TTC549 (cell line): ENCODE data around the gene C5orf15.
"Not testable (repeated sequence)": the region's sequence is repeated elsewhere in the genome, so short reads cannot be mapped to it uniquely, and the experiment has no call there.

Source experiments
- FAIRE-seq: peaks from 2 replicates; lab custom pipeline; 2012; peaks lifted over from hg19 to GRCh38; lab: Jason Lieb, UNC

C5orf15 gene

DNA sequence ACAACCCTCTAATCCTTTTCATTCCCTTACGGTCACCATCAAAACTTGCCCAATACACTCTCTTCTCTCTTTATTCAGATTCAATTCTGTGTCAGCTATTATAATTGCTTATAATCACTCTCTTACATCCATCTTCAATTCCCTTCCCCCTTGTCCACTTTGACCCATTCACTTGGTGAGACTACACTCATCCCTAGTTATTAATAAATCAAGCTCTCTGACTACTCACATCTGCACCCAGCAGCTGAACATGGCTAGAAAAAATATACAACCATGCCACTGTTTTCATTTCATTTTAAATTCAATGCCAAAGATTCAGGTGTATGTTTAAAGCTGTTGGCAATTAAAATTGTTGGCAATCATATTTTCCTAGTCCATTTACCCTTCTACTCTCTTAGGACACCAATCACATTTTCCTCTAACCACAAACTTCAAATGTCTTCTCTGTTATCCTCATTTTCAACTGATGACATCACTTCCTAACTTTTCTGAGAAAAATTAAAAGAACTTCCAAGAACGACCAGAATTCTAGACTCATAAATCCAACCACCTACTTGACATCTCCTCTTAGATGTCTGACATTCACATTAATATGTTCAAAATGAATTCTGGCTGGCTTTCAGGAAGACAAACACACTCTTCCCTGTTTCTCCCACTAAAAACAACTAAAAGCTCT is 5.5 kb downstream of the C5orf15 start:
- no peak for FAIRE-seq

- FAIRE-seq: no peak
These were observed 6.3 kb downstream of the C5orf15 start for GRCh38 chr5:133962131-133962530.

- FAIRE-seq: no peak
These were observed 8.8 kb downstream of the C5orf15 start for GRCh38 chr5:133959643-133960042.

- no peak for FAIRE-seq
These were observed 10.8 kb downstream of the C5orf15 start for GRCh38 chr5:133957591-133957990.

GRCh38 chr5:133957080-133957479 is 11.3 kb downstream of the C5orf15 start:
- no peak for FAIRE-seq

DNA sequence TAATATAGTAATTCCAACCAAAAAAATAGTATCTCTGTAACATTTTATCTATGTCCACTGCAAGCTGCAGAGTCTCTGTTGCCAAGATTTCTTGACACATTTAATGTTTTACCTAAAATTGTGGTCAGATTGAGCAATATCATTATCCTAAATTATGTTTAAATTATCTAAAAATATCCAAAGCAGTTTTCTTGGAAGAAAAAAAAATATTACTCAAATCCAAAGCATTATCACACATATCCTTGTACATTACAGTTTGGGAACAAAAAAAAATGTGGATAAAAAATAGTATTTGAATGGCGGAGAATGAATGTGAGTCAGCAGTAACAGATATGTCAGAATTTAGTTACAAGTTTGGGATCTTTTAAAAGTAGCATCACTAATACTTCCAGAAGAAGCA is 12.2 kb downstream of the C5orf15 start:
- not testable (repeated sequence) for FAIRE-seq

DNA sequence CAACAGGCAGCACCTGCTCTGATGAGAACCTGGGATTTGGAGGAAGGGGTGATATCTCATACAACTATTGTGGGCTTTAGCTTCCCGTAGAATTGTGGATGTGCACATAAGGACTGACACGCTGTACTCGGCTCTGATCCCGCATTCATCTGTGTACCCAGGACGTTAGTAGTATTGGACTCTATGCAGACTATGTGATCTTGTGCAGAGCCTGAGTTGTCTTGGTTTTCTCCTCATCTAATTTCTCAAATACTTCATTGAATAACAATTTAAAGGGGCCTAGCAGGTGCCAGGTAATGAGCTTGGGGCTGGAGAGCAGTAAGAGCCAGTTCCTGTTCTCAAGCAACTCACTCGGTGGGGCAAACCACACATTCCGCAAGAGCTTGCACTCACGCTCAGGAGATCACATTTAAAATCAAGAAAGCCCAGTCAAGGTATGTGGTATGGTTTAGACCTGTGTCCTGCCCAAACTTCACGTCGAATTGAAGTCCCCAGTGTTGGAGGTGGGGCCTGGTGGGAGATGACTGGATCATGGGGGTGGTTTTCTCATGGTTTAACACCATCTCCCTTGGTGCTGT is 14.8 kb downstream of the C5orf15 start:
- no peak for FAIRE-seq

DNA sequence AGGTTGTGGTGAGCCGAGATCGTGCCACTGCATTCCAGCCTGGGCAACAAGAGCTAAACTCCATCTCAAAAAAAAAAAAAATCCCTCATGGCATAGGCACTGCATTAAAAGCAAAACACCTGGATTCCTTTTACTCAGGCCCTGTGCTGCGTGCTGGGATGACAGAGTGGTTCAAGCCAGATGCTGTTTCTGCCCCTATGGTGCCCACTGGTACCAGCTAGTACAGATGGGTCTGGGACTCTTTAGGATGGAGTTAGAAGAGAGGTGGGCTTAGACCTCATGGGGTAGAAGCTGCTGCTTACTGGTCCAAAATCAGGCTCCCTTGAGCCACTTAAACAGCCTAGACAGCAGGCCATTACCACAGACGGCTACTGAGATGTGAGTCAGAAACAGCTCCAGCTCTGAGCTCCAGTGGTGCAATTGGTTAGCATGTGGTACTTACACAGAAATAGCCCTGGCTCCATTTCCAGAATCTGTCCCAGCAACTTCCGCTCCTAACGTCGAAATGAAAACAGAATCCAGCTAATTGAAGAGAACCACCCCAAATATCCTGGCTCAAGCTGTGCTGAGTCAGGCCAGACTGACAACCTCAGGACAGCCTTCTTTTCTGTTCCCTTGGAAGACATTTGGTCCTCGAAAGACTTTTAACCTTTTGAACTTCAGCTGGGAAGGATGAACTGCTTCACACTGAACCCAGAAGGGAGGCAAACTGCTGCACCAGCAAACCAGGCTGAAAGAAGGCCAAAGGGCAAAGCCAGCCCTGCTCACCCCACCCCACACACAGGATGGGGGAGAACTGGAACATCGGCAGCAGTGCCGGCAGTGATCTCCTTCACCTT is 15.5 kb downstream of the C5orf15 start:
- FAIRE-seq: no peak

DNA sequence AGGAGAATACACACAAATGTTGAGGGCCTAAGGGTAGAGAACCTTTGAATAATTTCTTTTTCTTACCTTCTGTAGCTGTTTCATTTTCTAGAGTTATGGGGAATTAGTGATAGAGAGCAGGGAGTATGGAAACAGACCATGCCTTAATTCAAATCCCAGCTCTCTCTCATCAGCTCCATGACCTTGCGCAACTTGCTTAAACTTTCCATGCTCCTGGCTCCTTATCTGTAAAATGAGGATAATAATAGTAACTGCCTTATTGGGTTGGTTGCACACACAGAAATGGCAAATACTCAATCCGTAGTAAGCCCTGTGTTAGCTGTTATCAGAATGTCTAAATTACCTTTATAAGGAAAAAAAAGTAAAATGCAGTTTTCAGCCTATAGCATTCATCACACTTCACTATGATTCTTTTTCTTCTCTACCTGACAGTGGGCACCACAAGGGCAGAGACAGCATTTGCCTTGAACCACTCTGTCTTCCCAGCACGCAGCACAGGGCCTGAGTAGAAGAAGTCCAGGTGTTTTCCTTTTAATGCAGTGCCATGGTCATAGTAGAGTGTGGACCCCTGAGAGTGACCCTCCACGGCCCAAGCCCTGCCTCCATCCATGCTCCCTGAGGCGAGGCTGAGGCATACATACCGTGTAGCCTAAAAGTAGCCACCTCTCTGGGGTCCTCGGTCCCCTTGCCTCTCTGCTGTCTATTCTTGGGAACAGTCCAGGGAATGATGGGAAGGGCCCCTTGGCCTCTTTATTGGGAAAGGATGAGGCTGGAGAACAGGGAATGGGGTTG is 17.4 kb downstream of the C5orf15 start:
- no peak for FAIRE-seq

- FAIRE-seq: no peak
These were observed 19.7 kb downstream of the C5orf15 start for GRCh38 chr5:133948721-133949120.

DNA sequence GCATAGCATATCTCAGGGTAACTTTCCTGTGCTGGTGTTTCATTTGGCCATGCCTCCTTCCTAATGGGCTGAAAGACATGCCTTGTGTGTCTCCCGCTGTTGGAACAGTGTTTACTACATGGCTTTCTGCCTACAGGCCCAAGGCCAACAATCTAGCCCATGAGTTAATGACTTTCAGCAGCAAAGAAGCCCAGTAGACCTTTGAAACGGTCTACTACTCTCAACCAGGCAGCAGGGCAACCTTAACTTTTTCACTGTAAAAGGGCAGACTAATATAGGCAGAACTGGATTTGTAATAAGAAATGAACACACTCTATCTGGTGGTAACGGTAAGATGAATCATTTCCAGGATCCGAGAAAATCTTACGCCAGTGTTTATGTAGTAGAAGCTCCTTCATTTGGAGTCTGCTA is 21.0 kb downstream of the C5orf15 start:
- FAIRE-seq: no peak

DNA sequence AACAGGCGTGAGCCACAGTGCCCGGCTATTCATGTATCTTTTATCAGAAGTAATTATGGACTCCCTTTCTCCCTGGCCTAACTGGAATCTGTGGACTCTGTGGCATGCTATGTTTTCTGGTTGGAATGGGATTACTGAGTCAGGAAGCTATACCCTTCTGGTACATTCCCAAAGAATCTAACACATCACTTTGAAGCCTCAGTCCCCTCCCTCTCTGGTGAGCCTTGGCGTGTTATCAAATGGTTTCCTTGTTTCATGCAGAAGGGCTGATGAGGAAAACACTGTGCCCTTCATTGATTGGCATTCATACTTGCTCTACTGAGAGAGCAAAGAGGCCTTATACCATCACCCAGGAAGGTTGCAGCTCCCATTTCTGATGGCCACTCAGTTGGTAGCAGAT is 22.9 kb downstream of the C5orf15 start:
- FAIRE-seq: no peak

DNA sequence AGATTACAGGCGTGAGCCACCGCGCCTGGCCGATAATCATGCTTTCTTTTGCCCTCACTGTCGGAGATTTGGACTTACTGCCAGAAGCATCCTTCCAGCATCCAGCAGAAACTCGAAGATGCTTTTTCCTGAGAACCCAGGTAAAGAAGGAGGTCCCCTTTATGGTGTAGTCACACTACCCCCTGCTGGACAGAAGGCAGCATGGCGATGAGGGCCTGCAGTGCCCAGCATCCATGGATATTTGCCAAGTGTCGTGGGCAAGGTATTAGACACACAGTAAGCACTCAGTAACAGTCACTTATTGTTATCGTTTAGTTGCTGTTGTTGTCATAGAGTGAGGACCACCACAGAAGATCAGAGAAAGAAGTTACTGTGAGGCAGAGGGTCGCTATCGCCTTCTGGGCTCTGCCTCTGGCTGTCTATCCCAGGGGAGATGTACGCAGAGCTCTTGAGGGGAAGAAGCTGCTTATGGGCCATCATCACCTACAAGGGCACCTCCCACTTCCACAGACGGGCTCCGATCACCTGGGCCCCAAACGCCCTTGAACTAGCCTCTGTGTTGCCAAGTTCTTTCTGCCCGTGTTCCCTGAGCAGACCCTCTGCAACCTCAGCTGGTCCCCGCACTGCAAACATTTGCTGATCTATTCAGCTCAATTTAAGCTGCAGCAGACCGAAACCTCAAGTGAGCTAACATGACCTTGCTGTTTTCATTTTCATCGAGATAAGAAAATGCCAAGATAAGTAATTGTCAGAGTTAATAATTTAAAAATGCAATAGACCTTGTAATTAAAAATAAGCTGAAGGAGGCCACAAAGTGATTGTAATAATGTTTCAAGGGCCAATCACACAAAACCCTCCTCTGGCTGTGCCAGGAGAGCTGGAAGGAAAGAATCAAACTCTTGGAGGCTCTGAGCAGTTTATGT is 23.9 kb downstream of the C5orf15 start:
- no peak for FAIRE-seq

DNA sequence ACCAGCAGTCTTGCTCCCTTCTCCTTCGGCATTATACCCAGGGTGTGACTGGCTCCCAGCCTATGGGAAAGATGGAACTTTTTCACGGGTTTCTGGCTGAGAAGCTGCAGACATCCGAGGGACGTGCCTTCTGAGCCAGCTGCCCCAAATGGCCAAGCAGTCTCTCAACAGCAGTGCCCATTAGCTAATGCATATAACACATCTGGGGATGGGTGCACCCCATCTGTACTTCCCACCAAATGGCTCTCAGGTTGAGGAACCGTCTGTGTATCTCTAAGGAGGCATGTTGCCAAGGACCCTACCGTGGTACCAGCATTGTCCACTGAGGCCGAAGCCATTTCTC is 25.0 kb downstream of the C5orf15 start:
- no peak for FAIRE-seq

DNA sequence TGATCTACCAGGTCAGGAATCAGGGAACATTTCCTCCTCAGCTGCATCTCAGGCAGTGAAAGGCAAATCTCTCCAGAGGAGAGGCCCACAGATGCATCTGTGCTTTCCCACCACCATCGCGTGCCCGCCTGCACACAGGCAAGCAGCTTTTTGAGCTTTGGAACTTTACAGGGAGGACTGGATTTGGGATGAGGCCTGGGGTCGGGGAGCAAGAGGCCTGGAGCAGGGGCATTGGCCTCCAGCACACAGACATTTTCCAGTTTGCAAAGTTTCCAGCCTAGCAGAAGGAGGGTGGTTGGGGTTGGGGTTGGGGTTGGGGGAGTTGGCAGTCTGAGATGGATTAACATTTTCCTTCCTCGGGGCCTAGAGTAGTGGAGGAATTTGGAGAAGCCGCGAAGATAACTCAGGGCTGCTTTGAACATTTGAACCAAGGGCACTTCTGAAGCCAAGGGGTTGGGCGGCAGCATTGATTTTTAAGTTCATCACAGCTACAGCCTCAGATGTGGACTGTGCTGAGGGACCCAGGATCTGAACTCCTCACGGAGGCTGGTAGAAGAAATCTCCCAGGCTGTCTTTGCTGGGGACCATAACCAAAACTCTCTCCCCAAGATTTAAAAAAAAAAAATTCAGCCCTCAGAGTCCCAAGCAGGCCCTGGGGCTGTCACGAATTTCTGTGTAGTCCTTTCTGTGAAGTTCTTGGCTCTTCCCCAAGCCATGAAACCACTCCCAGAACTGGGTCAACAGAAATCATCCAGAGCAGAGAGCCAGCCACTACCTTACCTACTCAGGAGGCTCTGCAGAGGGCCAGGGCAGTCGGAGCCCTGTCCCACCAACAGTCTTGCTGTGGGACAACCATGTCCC is 25.6 kb downstream of the C5orf15 start:
- FAIRE-seq: no peak

GRCh38 chr5:133941456-133942196 is 26.8 kb downstream of the C5orf15 start:
- no peak for FAIRE-seq

DNA sequence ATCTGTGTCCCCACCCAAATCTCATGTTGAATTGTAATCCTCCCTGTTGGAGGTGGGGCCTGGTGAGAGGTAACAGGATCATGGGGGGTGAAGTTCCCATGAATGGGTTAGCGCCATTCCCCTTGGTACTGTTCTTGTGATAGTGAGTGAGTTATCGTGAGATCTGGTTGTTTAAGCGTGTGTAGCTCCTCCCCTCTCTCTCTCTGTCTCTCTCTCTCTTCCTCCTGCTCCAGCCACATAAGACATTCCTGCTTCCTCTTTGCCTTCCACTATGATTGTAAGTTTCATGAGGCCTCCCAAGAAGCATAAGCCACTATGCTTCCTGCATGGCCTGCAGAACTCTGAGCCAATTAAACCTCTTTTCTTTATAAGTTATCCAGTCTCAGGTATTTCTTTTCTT is 28.8 kb downstream of the C5orf15 start:
- no peak for FAIRE-seq

DNA sequence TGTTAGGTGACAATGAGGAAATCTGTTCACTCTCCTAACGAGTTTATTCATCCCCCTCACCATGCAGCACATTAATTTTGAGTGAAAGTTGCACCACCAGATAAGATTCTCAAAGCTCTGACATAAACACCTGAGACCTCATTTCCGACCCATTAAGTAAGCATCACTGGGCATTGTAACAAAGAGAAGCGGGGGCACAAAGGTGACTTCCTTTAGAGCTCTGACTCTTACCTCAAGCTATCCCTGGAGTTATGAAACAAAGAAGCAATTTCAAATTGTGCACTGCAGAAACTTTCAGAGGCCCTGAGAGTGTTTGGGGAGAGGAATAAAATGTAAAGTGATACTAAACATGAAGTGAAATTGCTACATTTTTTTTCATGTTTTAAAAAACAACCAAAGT is 29.5 kb downstream of the C5orf15 start:
- no peak for FAIRE-seq

GRCh38 chr5:133938039-133938821 is 30.2 kb downstream of the C5orf15 start:
- no peak for FAIRE-seq
